GM12878 (cell line): ENCODE results near the gene TRPC3. TPM values are rescaled to one million over a fixed set of nuclear protein-coding genes. Genes with fewer than 3 reads are reported as not detected.

ENCODE experiments used
- ATAC-seq: fragments of 200-7000 bp; cut with Tn5 transposase; 3 replicates; pipeline ENCODE4 v1.9.1; 2020; ENCODE audit warnings: mild to moderate bottlenecking, moderate library complexity
- BruUV-seq: library from RNA; stranded (reverse); fragments of 400-500 nt; replicated peaks from 2 replicates; lab custom pipeline; 2021; lab: Mats Ljungman, UMichigan
- CTCF ChIA-PET: fragments of 300-600 bp; sonication (Branson Sonifier 250); formaldehyde crosslinking; extraction: SDS; loops from one replicate; lab custom pipeline; 2021; ENCODE audit warnings: inconsistent platforms; lab: Yijun Ruan, JAX
- POLR2A ChIA-PET: fragments of 350-600 bp; formaldehyde crosslinking; extraction: SDS; loops from one replicate; lab custom pipeline; 2021; ENCODE audit warnings: inconsistent platforms; lab: Charles Lee
- RAD21 ChIA-PET: fragments of 300-600 bp; sonication (Branson Sonifier 250); formaldehyde crosslinking; loops from one replicate; lab custom pipeline; 2023; ENCODE audit warnings: antibody characterized with exemption; ENCODE audit not compliant: unreplicated experiment; lab: Charles Lee
- SMC1A ChIA-PET: fragments of 300-600 bp; sonication (Branson Sonifier 250); formaldehyde crosslinking; loops from one replicate; lab custom pipeline; 2023; ENCODE audit not compliant: unreplicated experiment, uncharacterized antibody; lab: Charles Lee
- DNase-seq: peaks from one replicate; pipeline ENCODE4 v3.0.0-alpha.2; 2011; ENCODE audit warnings: low read depth, low spot score
- FAIRE-seq: peaks from 3 replicates; lab custom pipeline; 2011; peaks lifted over from hg19 to GRCh38; lab: Jason Lieb, UNC
- H2AFZ ChIP-seq: 2 replicates; pipeline ENCODE4 v1.6.0; 2011; ENCODE audit warnings: low read depth, low read length, control low read depth; ENCODE audit not compliant: control insufficient read depth
- H3K27ac ChIP-seq: 2 replicates; pipeline ENCODE4 v1.5.1; 2011; ENCODE audit warnings: control low read depth; ENCODE audit not compliant: control insufficient read depth, insufficient read depth
- H3K27me3 ChIP-seq, 2 experiments: replicated peaks in 1 of 2; 2 replicates each; pipeline versions ENCODE4 v1.6.0 to v1.6.1; 2011; ENCODE audit warnings: low read length in 1 of 2; ENCODE audit not compliant: control insufficient read depth in 2 of 2, insufficient read depth in 2 of 2
- H3K36me3 ChIP-seq, 2 experiments: 2 replicates each; pipeline ENCODE4 v1.5.1; 2011; ENCODE audit warnings: low read length in 1 of 2; ENCODE audit not compliant: control insufficient read depth in 2 of 2, insufficient read depth in 2 of 2
- H3K4me1 ChIP-seq: 2 replicates; pipeline ENCODE4 v1.6.1; 2011; ENCODE audit warnings: mild to moderate bottlenecking, low read length, moderate library complexity, mixed read lengths; ENCODE audit not compliant: control insufficient read depth, insufficient read depth
- H3K4me2 ChIP-seq: 2 replicates; pipeline ENCODE4 v1.6.0; 2011; ENCODE audit warnings: control low read depth; ENCODE audit not compliant: control insufficient read depth, insufficient read depth
- H3K4me3 ChIP-seq: fragments of 200-600 bp; sonication (generic); 2 replicates; pipeline ENCODE4 v1.5.1; 2016
- H3K79me2 ChIP-seq: 2 replicates; pipeline ENCODE4 v1.6.0; 2011; ENCODE audit warnings: low read length; ENCODE audit not compliant: control insufficient read depth, insufficient read depth
- H3K9ac ChIP-seq: 2 replicates; pipeline ENCODE4 v1.8.0; 2011; ENCODE audit warnings: low read length, control low read depth, mixed read lengths; ENCODE audit not compliant: control insufficient read depth, insufficient read depth
- H3K9me3 ChIP-seq: replicated peaks from 3 replicates; pipeline ENCODE4 v1.5.1; 2011; ENCODE audit warnings: mild to moderate bottlenecking, low read length; ENCODE audit not compliant: control insufficient read depth, insufficient read depth
- H4K20me1 ChIP-seq: 2 replicates; pipeline ENCODE4 v1.6.0; 2011; ENCODE audit not compliant: control insufficient read depth, insufficient read depth
- CBX3 ChIP-seq: fragments of 200-600 bp; sonication (generic); IDR thresholded peaks from 2 replicates; pipeline ENCODE4 v1.6.1; 2016; ENCODE audit warnings: low read depth, borderline replicate concordance
- CREB1 ChIP-seq: IDR thresholded peaks from 2 replicates; pipeline ENCODE4 v1.6.1; 2012; ENCODE audit warnings: low read depth, mild to moderate bottlenecking, inconsistent platforms
- ETV6 ChIP-seq, 2 experiments: fragments of 450-650 bp in 1 of 2; IDR thresholded peaks in 1 of 2; conservative IDR thresholded peaks in 1 of 2; 2 replicates each; pipeline ENCODE4 v1.6.1; 2014; ENCODE audit warnings: antibody characterized with exemption in 1 of 2, borderline replicate concordance in 1 of 2, low read depth in 1 of 2, mild to moderate bottlenecking in 1 of 2, moderate library complexity in 1 of 2
- IKZF2 ChIP-seq, 2 experiments: fragments of 450-650 bp; IDR thresholded peaks; 2 replicates each; pipeline ENCODE4 v1.6.1; 2017; ENCODE audit warnings: mild to moderate bottlenecking in 2 of 2, moderate library complexity in 2 of 2
- MTA3 ChIP-seq: IDR thresholded peaks from 2 replicates; pipeline ENCODE4 v1.6.1; 2012; ENCODE audit warnings: low read length, inconsistent platforms, borderline replicate concordance
- NFYA ChIP-seq: IDR thresholded peaks from 2 replicates; pipeline ENCODE4 v1.6.1; 2011; ENCODE audit warnings: low read depth, mild to moderate bottlenecking, low read length, improper control_type of control experiment, borderline replicate concordance
- NR2F1 ChIP-seq: fragments of 450-650 bp; conservative IDR thresholded peaks from 2 replicates; pipeline ENCODE4 v1.6.1; 2017; ENCODE audit warnings: mild to moderate bottlenecking
- PML ChIP-seq: IDR thresholded peaks from 2 replicates; pipeline ENCODE4 v1.6.1; 2012; ENCODE audit warnings: low read length, inconsistent platforms
- POU2F2 ChIP-seq: IDR thresholded peaks from 3 replicates; pipeline ENCODE4 v1.6.1; 2011; ENCODE audit warnings: low read depth, mild to moderate bottlenecking, low read length, borderline replicate concordance
- RAD21 ChIP-seq: IDR thresholded peaks from 2 replicates; pipeline ENCODE4 v1.6.1; 2011; ENCODE audit warnings: mild to moderate bottlenecking, low read depth, low read length, moderate library complexity; ENCODE audit not compliant: insufficient read depth
- RAD51 ChIP-seq: fragments of 450-650 bp; IDR thresholded peaks from 2 replicates; pipeline ENCODE4 v1.6.1; 2016; ENCODE audit warnings: moderate library complexity, mild to moderate bottlenecking, inconsistent platforms
- RB1 ChIP-seq: fragments of 450-650 bp; formaldehyde crosslinking; IDR thresholded peaks from 2 replicates; pipeline ENCODE4 v1.6.1; 2017; ENCODE audit warnings: mild to moderate bottlenecking, borderline replicate concordance
- RFX5 ChIP-seq: IDR thresholded peaks from 2 replicates; pipeline ENCODE4 v1.6.1; 2011; ENCODE audit warnings: low read depth, low read length, improper control_type of control experiment
- STAT3 ChIP-seq: IDR thresholded peaks from 2 replicates; pipeline ENCODE4 v1.6.1; 2011; ENCODE audit warnings: low read depth, low read length, improper control_type of control experiment
- YY1 ChIP-seq: IDR thresholded peaks from 2 replicates; pipeline ENCODE4 v1.6.1; 2011; ENCODE audit warnings: low read depth, mild to moderate bottlenecking, low read length
- WGBS: methylation state at CpG from one replicate; pipeline ENCODE4 v1.1.6; 2016; ENCODE audit warnings: low lambda C conversion rate; ENCODE audit not compliant: insufficient replicate concordance, insufficient coverage; ENCODE audit errors: missing lambda C conversion rate; 5-methylcytosine and 5-hydroxymethylcytosine counted together
- in situ Hi-C: fragments of 300-500 bp; cut with MboI; formaldehyde crosslinking; loops from 9 replicates; pipeline ENCODE4 v1.14.3; 2018; ENCODE audit warnings: mixed read lengths
- intact Hi-C: fragments of 100-400 bp; cut with micrococcal nuclease; formaldehyde crosslinking; loops from one replicate; pipeline ENCODE4 v1.14.2; 2022; ENCODE audit not compliant: unreplicated experiment
- polyA plus RNA-seq, 11 experiments: library from polyadenylated mRNA; depleted of rRNA in 4 of 11; unstranded in 6 of 11; stranded (reverse) in 5 of 11; fragments of >200 nt; fragmentation: Nextera tagmentation in 4 of 11; fragmentation: Illumina TruSeq in 1 of 11; extraction: Ambion mirVana in 4 of 11; extraction: Trizol in 1 of 11; gene quantifications; 1 replicate in 1 of 11; 2 replicates in 10 of 11; pipeline versions ENCODE4 v1.2.1 to v1.2.3, GENCODE V29; 2011 to 2016; ENCODE audit warnings: inconsistent platforms in 2 of 11, missing spikeins in 2 of 11, low read depth in 1 of 11
- total RNA-seq, 4 experiments: library from RNA; depleted of rRNA in 3 of 4; stranded (reverse); fragments of >200 nt in 3 of 4; fragmentation: Illumina TruSeq in 1 of 4; extraction: Trizol in 1 of 4; gene quantifications; 2 replicates each; pipeline versions ENCODE4 v1.2.1 to v1.2.3, GENCODE V29; 2013 to 2021
- TF ChIP-seq, protein P1 (sequence below): IDR thresholded peaks from 2 replicates; pipeline ENCODE4 v1.6.1; 2011; ENCODE audit warnings: borderline replicate concordance, low read depth, mild to moderate bottlenecking, moderate library complexity, mixed read lengths, low read length; ENCODE audit not compliant: insufficient read depth; ENCODE audit errors: extremely low read length
- TF ChIP-seq, protein P2 (sequence below): fragments of 450-650 bp; formaldehyde crosslinking; IDR thresholded peaks from 2 replicates; pipeline ENCODE4 v1.4.0; 2020; ENCODE audit warnings: mild to moderate bottlenecking, moderate library complexity
- TF ChIP-seq, protein P3 (sequence below): fragments of 450-650 bp; IDR thresholded peaks from 2 replicates; pipeline ENCODE4 v1.6.1; 2014; ENCODE audit warnings: mild to moderate bottlenecking
- TF ChIP-seq, protein P4 (sequence below): IDR thresholded peaks from 2 replicates; pipeline ENCODE4 v1.6.1; 2011; ENCODE audit warnings: low read depth, low read length, improper control_type of control experiment, borderline replicate concordance

Gene TRPC3
- total and polyA plus RNA-seq, 10 of the 15 experiments (the other 5 are each of a cell fraction or from before 2014, with no cell fraction given), result not detected

DNA sequence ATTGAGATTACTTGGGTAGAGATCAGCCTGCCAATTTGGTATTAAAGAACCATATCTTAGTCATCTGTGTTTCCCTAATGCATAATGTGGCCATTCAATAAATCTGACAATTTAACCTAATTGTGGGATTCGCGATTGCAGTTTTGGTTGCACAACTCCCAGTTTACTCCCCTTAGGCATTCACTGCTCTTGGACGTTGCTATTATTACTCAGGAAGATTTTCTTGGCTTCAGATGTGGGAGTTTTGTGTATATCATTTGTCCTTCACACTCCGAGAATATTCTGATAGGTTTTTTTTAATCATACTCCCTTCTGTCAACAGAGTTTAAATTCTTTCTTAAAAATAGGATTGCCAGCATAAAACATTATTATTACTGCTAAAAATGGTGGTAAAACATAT is 22.0 kb upstream of the TRPC3 start:
- WGBS, result 60% methylated on average over 4 of the region's 4 CpGs
- ChIA-PET CTCF (interaction anchor here (1.0 to 1.7 kb wide), 3 partner anchors 10 to 28 kb away, joined by 3 to 4 read pairs (median 3); no protein-coding TSS in a partner anchor), POLR2A (no interaction called here), RAD21 (no interaction called here), SMC1A (interaction anchor here (1.5 to 1.8 kb wide), 2 partner anchors 10 to 13 kb away, joined by 5 read pairs; no protein-coding TSS in a partner anchor)
- Histone ChIP-seq H3K4me1 (peaks cover 17% of the 10 kb centered on the region), H3K4me3 (no peak overlapping the region), H4K20me1 (no peaks in the 10 kb centered on the region), H3K27me3 (no peaks in the 10 kb centered on the region), H2AFZ (no peak overlapping the region), H3K27ac (no peak overlapping the region), H3K4me2 (no peak overlapping the region), H3K79me2 (no peaks in the 10 kb centered on the region), H3K9me3 (no peaks in the 10 kb centered on the region), H3K9ac (no peak overlapping the region), H3K36me3 (no peaks in the 10 kb centered on the region)
- no peak for DNase-seq
- no peak for ATAC-seq
- in situ Hi-C loops (no loop called here), intact Hi-C loops (no loop called here)
- BruUV-seq, result no TSS peak
- TF ChIP-seq, protein P1, sequence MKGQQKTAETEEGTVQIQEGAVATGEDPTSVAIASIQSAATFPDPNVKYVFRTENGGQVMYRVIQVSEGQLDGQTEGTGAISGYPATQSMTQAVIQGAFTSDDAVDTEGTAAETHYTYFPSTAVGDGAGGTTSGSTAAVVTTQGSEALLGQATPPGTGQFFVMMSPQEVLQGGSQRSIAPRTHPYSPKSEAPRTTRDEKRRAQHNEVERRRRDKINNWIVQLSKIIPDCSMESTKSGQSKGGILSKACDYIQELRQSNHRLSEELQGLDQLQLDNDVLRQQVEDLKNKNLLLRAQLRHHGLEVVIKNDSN, result no peak
- no peak for TF ChIP-seq RB1
- TF ChIP-seq, protein P2, sequence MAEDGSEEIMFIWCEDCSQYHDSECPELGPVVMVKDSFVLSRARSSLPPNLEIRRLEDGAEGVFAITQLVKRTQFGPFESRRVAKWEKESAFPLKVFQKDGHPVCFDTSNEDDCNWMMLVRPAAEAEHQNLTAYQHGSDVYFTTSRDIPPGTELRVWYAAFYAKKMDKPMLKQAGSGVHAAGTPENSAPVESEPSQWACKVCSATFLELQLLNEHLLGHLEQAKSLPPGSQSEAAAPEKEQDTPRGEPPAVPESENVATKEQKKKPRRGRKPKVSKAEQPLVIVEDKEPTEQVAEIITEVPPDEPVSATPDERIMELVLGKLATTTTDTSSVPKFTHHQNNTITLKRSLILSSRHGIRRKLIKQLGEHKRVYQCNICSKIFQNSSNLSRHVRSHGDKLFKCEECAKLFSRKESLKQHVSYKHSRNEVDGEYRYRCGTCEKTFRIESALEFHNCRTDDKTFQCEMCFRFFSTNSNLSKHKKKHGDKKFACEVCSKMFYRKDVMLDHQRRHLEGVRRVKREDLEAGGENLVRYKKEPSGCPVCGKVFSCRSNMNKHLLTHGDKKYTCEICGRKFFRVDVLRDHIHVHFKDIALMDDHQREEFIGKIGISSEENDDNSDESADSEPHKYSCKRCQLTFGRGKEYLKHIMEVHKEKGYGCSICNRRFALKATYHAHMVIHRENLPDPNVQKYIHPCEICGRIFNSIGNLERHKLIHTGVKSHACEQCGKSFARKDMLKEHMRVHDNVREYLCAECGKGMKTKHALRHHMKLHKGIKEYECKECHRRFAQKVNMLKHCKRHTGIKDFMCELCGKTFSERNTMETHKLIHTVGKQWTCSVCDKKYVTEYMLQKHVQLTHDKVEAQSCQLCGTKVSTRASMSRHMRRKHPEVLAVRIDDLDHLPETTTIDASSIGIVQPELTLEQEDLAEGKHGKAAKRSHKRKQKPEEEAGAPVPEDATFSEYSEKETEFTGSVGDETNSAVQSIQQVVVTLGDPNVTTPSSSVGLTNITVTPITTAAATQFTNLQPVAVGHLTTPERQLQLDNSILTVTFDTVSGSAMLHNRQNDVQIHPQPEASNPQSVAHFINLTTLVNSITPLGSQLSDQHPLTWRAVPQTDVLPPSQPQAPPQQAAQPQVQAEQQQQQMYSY (CRISPR knock-in tag), result no peak
- TF ChIP-seq CREB1, result no peak
- no peak for TF ChIP-seq CBX3
- no peak for TF ChIP-seq RAD21
- no peak for TF ChIP-seq STAT3
- no peak for TF ChIP-seq PML
- TF ChIP-seq RAD51, result no peak
- no peak for TF ChIP-seq IKZF2 (IDR thresholded peaks at IDR 0.05)
- TF ChIP-seq NR2F1, result no peak
- TF ChIP-seq, protein P3, sequence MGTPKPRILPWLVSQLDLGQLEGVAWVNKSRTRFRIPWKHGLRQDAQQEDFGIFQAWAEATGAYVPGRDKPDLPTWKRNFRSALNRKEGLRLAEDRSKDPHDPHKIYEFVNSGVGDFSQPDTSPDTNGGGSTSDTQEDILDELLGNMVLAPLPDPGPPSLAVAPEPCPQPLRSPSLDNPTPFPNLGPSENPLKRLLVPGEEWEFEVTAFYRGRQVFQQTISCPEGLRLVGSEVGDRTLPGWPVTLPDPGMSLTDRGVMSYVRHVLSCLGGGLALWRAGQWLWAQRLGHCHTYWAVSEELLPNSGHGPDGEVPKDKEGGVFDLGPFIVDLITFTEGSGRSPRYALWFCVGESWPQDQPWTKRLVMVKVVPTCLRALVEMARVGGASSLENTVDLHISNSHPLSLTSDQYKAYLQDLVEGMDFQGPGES, result no peak
- TF ChIP-seq, protein P4, sequence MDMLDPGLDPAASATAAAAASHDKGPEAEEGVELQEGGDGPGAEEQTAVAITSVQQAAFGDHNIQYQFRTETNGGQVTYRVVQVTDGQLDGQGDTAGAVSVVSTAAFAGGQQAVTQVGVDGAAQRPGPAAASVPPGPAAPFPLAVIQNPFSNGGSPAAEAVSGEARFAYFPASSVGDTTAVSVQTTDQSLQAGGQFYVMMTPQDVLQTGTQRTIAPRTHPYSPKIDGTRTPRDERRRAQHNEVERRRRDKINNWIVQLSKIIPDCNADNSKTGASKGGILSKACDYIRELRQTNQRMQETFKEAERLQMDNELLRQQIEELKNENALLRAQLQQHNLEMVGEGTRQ, result no peak
- TF ChIP-seq MTA3, result no peak
- TF ChIP-seq POU2F2, result no peak
- no peak for TF ChIP-seq ETV6 (conservative IDR thresholded peaks at IDR 0.05 in 1 of 2, IDR thresholded peaks at IDR 0.05 in 1 of 2; ENCODE audit: borderline replicate concordance in 1 of 2, low read depth in 1 of 2)
- TF ChIP-seq YY1, result no peak
- no peak for TF ChIP-seq NFYA
- no peak for TF ChIP-seq RFX5
- no peak for FAIRE-seq
